Panc1 (cell line): ENCODE measurements around the gene KLHL35. TPM values are rescaled to one million over a fixed set of nuclear protein-coding genes. Genes with fewer than 3 reads are reported as not detected.

Experiments
- total RNA-seq: library from RNA; stranded (reverse); gene quantifications from one replicate; pipeline ENCODE4 v1.2.1, GENCODE V29; 2021; ENCODE audit not compliant: unreplicated experiment

The KLHL35 gene
- total RNA-seq, 1 experiment from 2014 or later: 10.9 TPM

Other genes with a start within 250 kb of the KLHL35 start
- gene TPBGL, start 192.4 kb downstream of the KLHL35 start, total RNA-seq: 0.54 TPM
- gene ARRB1, start 81.5 kb downstream of the KLHL35 start, total RNA-seq: 219 TPM
- gene RPS3, start 33.7 kb downstream of the KLHL35 start, total RNA-seq: 2,945 TPM
- 6.0 TPM for gene GDPD5, start 92.7 kb upstream of the KLHL35 start, total RNA-seq
- gene SERPINH1, start 129.1 kb upstream of the KLHL35 start, total RNA-seq: 89.8 TPM
- gene MAP6, start 235.8 kb upstream of the KLHL35 start, total RNA-seq: 0.21 TPM